ENCODE results near the gene MYEF2. TPM values are rescaled to one million over a fixed set of nuclear protein-coding genes. Genes with fewer than 3 reads are reported as not detected.
A peak's percentile ranks its signal among the peaks of the same experiment; 100 is the strongest.

MYEF2 gene
- total RNA-seq, 1 experiment from 2014 or later, result 37.3 TPM

DNA sequence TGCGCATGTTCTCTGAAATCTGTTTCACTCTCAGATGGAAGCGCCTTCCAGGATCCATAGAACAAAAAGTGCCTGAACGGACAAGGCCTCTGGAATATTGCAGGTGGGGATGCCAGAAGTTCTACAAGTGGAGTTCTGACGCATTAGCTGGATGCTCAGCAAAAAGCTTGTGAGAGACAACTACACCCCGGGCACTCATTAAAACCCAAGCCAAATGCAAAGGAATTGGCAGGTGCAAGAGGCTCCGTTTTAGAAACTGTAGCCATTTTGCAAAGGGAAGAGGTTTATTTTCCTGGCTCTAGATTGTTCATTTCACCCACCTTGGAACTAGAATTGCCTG lies 92.5 kb downstream of the MYEF2 start:
- Mint-ChIP-seq H3K4me3 (ENCODE audit: unreplicated experiment) (no peak overlapping the region), H3K4me1 (ENCODE audit: low read depth, unreplicated experiment) (no peaks in the 10 kb centered on the region), H3K27me3 (ENCODE audit: insufficient read depth, unreplicated experiment) (peaks cover 17% of the 10 kb centered on the region), H3K9me3 (ENCODE audit: unreplicated experiment) (no peaks in the 10 kb centered on the region), H3K27ac (ENCODE audit: unreplicated experiment) (no peak overlapping the region), H3K36me3 (ENCODE audit: insufficient read depth, unreplicated experiment) (no peaks in the 10 kb centered on the region)
- H3K4me1 ChIP-seq, result no peaks in the 10 kb centered on the region
- TF ChIP-seq, protein P1, sequence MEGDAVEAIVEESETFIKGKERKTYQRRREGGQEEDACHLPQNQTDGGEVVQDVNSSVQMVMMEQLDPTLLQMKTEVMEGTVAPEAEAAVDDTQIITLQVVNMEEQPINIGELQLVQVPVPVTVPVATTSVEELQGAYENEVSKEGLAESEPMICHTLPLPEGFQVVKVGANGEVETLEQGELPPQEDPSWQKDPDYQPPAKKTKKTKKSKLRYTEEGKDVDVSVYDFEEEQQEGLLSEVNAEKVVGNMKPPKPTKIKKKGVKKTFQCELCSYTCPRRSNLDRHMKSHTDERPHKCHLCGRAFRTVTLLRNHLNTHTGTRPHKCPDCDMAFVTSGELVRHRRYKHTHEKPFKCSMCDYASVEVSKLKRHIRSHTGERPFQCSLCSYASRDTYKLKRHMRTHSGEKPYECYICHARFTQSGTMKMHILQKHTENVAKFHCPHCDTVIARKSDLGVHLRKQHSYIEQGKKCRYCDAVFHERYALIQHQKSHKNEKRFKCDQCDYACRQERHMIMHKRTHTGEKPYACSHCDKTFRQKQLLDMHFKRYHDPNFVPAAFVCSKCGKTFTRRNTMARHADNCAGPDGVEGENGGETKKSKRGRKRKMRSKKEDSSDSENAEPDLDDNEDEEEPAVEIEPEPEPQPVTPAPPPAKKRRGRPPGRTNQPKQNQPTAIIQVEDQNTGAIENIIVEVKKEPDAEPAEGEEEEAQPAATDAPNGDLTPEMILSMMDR (IDR thresholded peaks at IDR 0.05; ENCODE audit: insufficient read depth in 1 of 2, low read depth in 1 of 2, low read length in 1 of 2, severe bottlenecking in 1 of 2, unreplicated experiment in 1 of 2), result no peak
- BruUV-seq (replicated peaks), result no TSS peak
- ChIA-PET CTCF (interaction anchor here (0.6 to 1.6 kb wide), 5 partner anchors 27 to 890 kb away, joined by 3 to 20 read pairs (median 8); no protein-coding TSS in a partner anchor), POLR2A (no interaction called here)
- no peaks in the 10 kb centered on the region for H3K36me3 ChIP-seq (ENCODE audit: control insufficient read depth, insufficient read depth, low read length)
- no peak for DNase-seq
- H3K27me3 ChIP-seq (replicated peaks; ENCODE audit: control insufficient read depth, insufficient read depth, low read length), result no peaks in the 10 kb centered on the region
- intact Hi-C loops (cut with micrococcal nuclease; ENCODE audit: unreplicated experiment), result loop anchor here (1.0 kb wide), 1 partner anchor 889 kb away; no protein-coding TSS in a partner anchor
- H3K9me3 ChIP-seq, result no peaks in the 10 kb centered on the region
- H3K4me3 ChIP-seq (ENCODE audit: low read depth, low read length), result no peak overlapping the region

DNA sequence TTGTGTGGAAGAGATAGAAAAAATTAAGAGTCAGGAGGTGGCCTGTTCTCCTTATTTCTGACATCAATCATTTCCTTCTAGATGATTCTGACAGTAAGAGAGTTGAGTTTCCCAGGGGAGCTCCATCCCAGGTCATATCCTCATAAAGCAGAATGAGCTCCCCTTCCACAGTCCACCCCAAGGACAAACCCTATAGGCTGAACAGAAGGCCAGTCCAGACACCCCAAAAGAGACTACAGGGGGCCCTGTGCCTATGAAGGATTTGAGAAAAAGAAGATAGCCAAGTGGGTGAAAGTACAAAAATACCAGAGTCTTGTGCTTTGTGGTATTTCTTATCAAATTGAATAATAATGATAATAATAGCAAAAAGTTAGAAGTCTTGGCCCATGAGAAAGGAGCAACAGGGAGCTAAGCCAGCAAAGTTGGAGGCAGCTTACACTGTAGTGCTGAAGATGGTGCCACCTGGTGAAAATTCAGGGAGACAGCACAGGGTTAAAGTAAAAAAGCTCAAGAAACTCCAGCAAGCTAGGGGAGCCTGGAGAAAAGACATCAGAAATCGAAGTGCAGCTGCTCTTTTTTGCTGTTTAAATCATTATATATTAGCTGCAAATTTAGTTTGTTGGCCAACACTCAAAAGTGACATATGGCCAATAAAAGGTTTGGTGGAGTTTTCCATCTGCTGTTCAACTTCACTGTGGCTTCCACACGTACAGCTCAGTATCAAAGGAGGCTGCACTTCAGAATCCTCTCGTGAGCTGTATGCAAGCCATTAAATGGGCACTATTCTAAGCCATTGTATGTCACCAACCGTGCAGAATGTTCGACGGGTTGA lies 93.1 kb downstream of the MYEF2 start:
- ChIA-PET POLR2A (no interaction called here), CTCF (interaction anchor here (0.6 to 1.6 kb wide), 5 partner anchors 27 to 889 kb away, joined by 3 to 20 read pairs (median 8); no protein-coding TSS in a partner anchor)
- intact Hi-C loops (cut with micrococcal nuclease; ENCODE audit: unreplicated experiment), result loop anchor here (1.0 kb wide), 1 partner anchor 889 kb away; no protein-coding TSS in a partner anchor

More for the DNA sequence above, 93.1 kb downstream of the MYEF2 start:
- no peak overlapping the region for H3K4me3 Mint-ChIP-seq (ENCODE audit: unreplicated experiment)
- no peaks in the 10 kb centered on the region for H3K36me3 Mint-ChIP-seq (ENCODE audit: insufficient read depth, unreplicated experiment)
- no peak overlapping the region for H3K27ac Mint-ChIP-seq (ENCODE audit: unreplicated experiment)
- H3K4me3 ChIP-seq (ENCODE audit: low read depth, low read length), result no peak overlapping the region
- DNase-seq, result peak in 1 of 2 experiments; percentile 8
- H3K4me1 Mint-ChIP-seq (ENCODE audit: low read depth, unreplicated experiment), result no peaks in the 10 kb centered on the region
- no peaks in the 10 kb centered on the region for H3K36me3 ChIP-seq (ENCODE audit: control insufficient read depth, insufficient read depth, low read length)
- BruUV-seq (replicated peaks), result no TSS peak
- H3K27me3 Mint-ChIP-seq (ENCODE audit: insufficient read depth, unreplicated experiment), result peaks cover 16% of the 10 kb centered on the region
- TF ChIP-seq, protein P1 (IDR thresholded peaks at IDR 0.05; ENCODE audit: insufficient read depth in 1 of 2, low read depth in 1 of 2, low read length in 1 of 2, severe bottlenecking in 1 of 2, unreplicated experiment in 1 of 2), result peak in 1 of 2 experiments; percentile 48
- H3K27me3 ChIP-seq (replicated peaks; ENCODE audit: control insufficient read depth, insufficient read depth, low read length), result no peaks in the 10 kb centered on the region
- H3K9me3 Mint-ChIP-seq (ENCODE audit: unreplicated experiment), result no peaks in the 10 kb centered on the region
- no peaks in the 10 kb centered on the region for H3K9me3 ChIP-seq
- H3K4me1 ChIP-seq, result no peaks in the 10 kb centered on the region

Other genes starting within 250 kb of the MYEF2 start
- gene SLC24A5, start 57.3 kb downstream of the MYEF2 start, total RNA-seq (2022), result not detected in 2 replicates
- not detected in 2 replicates for gene CTXN2, start 13.4 kb upstream of the MYEF2 start, total RNA-seq (2022)
- not detected in 2 replicates for gene SLC12A1, start 28.0 kb upstream of the MYEF2 start, total RNA-seq (2022)
- 82.4 and 84.1 TPM in 2 replicates for gene DUT, start 153.1 kb upstream of the MYEF2 start, total RNA-seq (2022)